ENCODE data around the gene CDC26.
A peak's percentile ranks its signal among the peaks of the same experiment; 100 is the strongest.

CDC26 gene

DNA sequence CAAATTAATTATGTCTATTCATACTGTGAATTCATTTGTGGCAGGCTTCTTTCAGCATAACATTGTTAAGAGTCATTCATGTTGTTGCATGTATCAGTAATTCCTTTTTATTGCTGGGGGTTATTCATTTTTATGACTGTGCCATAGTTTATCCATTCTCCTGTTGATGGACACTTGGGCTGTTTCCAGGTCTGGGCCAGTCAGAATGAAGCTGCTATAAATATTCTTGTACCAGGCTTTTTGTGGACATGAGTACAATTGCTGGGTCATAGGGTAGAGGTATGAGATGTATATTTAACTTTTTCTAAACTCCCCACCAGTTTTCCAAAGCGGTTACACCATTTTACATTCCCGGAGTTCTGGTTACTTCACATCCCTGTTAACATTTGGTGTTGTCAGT, 13.7 kb upstream of the CDC26 start:
- TF ChIP-seq, protein P1, sequence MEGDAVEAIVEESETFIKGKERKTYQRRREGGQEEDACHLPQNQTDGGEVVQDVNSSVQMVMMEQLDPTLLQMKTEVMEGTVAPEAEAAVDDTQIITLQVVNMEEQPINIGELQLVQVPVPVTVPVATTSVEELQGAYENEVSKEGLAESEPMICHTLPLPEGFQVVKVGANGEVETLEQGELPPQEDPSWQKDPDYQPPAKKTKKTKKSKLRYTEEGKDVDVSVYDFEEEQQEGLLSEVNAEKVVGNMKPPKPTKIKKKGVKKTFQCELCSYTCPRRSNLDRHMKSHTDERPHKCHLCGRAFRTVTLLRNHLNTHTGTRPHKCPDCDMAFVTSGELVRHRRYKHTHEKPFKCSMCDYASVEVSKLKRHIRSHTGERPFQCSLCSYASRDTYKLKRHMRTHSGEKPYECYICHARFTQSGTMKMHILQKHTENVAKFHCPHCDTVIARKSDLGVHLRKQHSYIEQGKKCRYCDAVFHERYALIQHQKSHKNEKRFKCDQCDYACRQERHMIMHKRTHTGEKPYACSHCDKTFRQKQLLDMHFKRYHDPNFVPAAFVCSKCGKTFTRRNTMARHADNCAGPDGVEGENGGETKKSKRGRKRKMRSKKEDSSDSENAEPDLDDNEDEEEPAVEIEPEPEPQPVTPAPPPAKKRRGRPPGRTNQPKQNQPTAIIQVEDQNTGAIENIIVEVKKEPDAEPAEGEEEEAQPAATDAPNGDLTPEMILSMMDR (IDR thresholded peaks at IDR 0.05; ENCODE audit: unreplicated experiment in 3 of 3) = no peak
- Mint-ChIP-seq H3K4me3 (no peak overlapping the region), H3K4me1 (no peaks in the 10 kb centered on the region), H3K27ac (no peak overlapping the region), H3K9me3 (no peaks in the 10 kb centered on the region), H3K27me3 (ENCODE audit: low read depth) (no peaks in the 10 kb centered on the region), H3K36me3 (ENCODE audit: low read depth) (peaks cover 75% of the 10 kb centered on the region)

GRCh38 chr9:113281356-113281755, 6.0 kb upstream of the CDC26 start:
- Mint-ChIP-seq H3K4me3 (peak overlapping the region in 1 of 3 experiments; percentile 7), H3K36me3 (ENCODE audit: low read depth) (peaks cover 65% of the 10 kb centered on the region), H3K4me1 (peaks cover 9% of the 10 kb centered on the region), H3K27me3 (ENCODE audit: low read depth) (no peaks in the 10 kb centered on the region), H3K9me3 (no peaks in the 10 kb centered on the region), H3K27ac (peak overlapping the region in 1 of 3 experiments; percentile 68)
- TF ChIP-seq, protein P1 (IDR thresholded peaks at IDR 0.05; ENCODE audit: unreplicated experiment in 3 of 3) = no peak

DNA sequence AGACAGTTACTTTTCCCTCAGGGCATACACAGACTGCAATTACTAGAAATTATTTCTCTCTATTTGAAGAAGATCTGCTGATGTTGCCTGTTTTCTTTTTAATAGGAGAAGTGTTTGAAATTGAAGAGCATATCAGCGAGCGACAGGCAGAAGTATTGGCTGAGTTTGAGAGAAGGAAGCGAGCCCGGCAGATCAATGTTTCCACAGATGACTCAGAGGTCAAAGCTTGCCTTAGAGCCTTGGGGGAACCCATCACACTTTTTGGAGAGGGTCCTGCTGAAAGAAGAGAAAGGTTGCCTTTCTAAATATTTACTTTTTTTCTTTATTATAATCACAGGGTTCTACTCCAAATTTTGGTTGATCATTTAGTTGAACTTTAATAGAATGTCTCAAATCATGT, 3.5 kb upstream of the CDC26 start:
- H3K27me3 Mint-ChIP-seq (ENCODE audit: low read depth) = no peaks in the 10 kb centered on the region
- TF ChIP-seq, protein P1 (IDR thresholded peaks at IDR 0.05; ENCODE audit: unreplicated experiment in 3 of 3) = no peak
- peaks cover 14% of the 10 kb centered on the region for H3K4me1 Mint-ChIP-seq
- H3K9me3 Mint-ChIP-seq = no peaks in the 10 kb centered on the region
- H3K27ac Mint-ChIP-seq = peak overlapping the region in 2 of 3 experiments; percentile 39 to 69
- peaks cover 49% of the 10 kb centered on the region for H3K36me3 Mint-ChIP-seq (ENCODE audit: low read depth)
- peak overlapping the region in 1 of 3 experiments; percentile 57 for H3K4me3 Mint-ChIP-seq

- TF ChIP-seq, protein P1 (IDR thresholded peaks at IDR 0.05; ENCODE audit: unreplicated experiment in 3 of 3) = peak; percentile 63 to 80 (median 71)
- no peaks in the 10 kb centered on the region for H3K9me3 Mint-ChIP-seq
- no peak overlapping the region for H3K4me3 Mint-ChIP-seq
- peaks cover 5% of the 10 kb centered on the region for H3K4me1 Mint-ChIP-seq
- peaks cover 34% of the 10 kb centered on the region for H3K36me3 Mint-ChIP-seq (ENCODE audit: low read depth)
- no peaks in the 10 kb centered on the region for H3K27me3 Mint-ChIP-seq (ENCODE audit: low read depth)
- no peak overlapping the region for H3K27ac Mint-ChIP-seq
Measured at GRCh38 chr9:113274474-113275156, 757 bp downstream of the CDC26 start.

DNA sequence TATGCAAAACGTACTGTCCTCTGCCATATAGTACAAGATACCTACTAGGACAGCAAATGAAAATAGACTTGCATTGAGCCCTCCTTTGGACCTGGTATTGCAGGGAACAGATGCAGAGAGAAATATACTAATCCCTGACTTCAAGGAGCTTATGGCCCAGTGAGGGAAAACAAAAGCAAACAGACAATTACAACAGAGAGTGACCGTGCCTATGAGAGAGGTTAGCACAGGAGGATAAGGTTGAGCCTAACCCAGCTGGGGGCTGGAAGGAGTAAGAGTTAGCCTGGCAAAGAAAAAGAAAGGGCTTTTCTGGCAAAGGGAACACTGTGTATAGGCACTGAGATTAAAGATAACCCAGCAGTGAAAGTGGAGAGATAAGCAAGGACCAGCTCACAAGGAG, 5.5 kb downstream of the CDC26 start:
- Mint-ChIP-seq H3K4me3 (peak overlapping the region in 1 of 3 experiments; percentile 1), H3K27me3 (ENCODE audit: low read depth) (no peaks in the 10 kb centered on the region), H3K9me3 (no peaks in the 10 kb centered on the region), H3K27ac (no peak overlapping the region), H3K36me3 (ENCODE audit: low read depth) (peaks cover 44% of the 10 kb centered on the region), H3K4me1 (peaks cover 5% of the 10 kb centered on the region)
- TF ChIP-seq, protein P1 (IDR thresholded peaks at IDR 0.05; ENCODE audit: unreplicated experiment in 3 of 3) = no peak

DNA sequence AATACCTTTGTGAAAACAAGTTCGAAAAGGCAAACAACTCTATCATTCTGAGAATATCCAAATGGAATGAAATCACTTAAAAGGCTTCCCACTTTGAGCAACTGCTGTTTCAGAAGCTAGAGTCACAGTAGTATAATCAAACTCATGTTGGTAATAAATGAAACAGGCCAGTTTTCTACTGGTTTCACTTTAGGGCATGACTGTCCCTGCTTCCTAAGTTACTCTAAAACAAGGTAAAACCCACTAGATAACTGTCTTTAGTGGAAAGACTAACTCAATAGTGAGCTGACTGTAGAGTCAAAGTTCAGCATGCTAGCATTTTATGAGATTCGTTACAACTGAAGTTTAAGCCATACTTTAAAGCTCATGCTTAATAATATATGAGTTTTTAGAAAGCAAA, 6.0 kb downstream of the CDC26 start:
- no peak overlapping the region for H3K27ac Mint-ChIP-seq
- TF ChIP-seq, protein P1 (IDR thresholded peaks at IDR 0.05; ENCODE audit: unreplicated experiment in 3 of 3) = no peak
- no peaks in the 10 kb centered on the region for H3K27me3 Mint-ChIP-seq (ENCODE audit: low read depth)
- H3K4me1 Mint-ChIP-seq = peaks cover 4% of the 10 kb centered on the region
- H3K4me3 Mint-ChIP-seq = no peak overlapping the region
- H3K9me3 Mint-ChIP-seq = no peaks in the 10 kb centered on the region
- peaks cover 46% of the 10 kb centered on the region for H3K36me3 Mint-ChIP-seq (ENCODE audit: low read depth)
